BLaER1 (cell line): ENCODE results near the gene VWA3A.
"Not testable (repeated sequence)": the region's sequence is repeated elsewhere in the genome, so short reads cannot be mapped to it uniquely, and the experiment has no call there.

ENCODE experiments used
- H3K27ac ChIP-seq: shearing (Covaris generic); formaldehyde crosslinking; 2 replicates; pipeline ENCODE4 v1.8.1; 2022
- H3K27me3 ChIP-seq: shearing (Covaris generic); formaldehyde crosslinking; 2 replicates; pipeline ENCODE4 v1.8.1; 2022
- H3K36me3 ChIP-seq: shearing (Covaris generic); formaldehyde crosslinking; 2 replicates; pipeline ENCODE4 v1.8.1; 2022
- H3K4me1 ChIP-seq: shearing (Covaris generic); formaldehyde crosslinking; 2 replicates; pipeline ENCODE4 v1.8.1; 2022
- H3K4me2 ChIP-seq: shearing (Covaris generic); formaldehyde crosslinking; 2 replicates; pipeline ENCODE4 v1.8.1; 2022
- H3K4me3 ChIP-seq: shearing (Covaris generic); formaldehyde crosslinking; 2 replicates; pipeline ENCODE4 v1.8.1; 2022
- H3K9ac ChIP-seq: shearing (Covaris generic); formaldehyde crosslinking; 2 replicates; pipeline ENCODE4 v1.8.1; 2022
- H3K9me3 ChIP-seq: shearing (Covaris generic); formaldehyde crosslinking; 2 replicates; pipeline ENCODE4 v1.8.1; 2022
- H4K20me1 ChIP-seq: shearing (Covaris generic); formaldehyde crosslinking; 2 replicates; pipeline ENCODE4 v1.8.1; 2022
- Cebpa-rat ChIP-seq: shearing (Covaris generic); IDR thresholded peaks from 2 replicates; pipeline ENCODE4 v1.8.1; 2022

The VWA3A gene

GRCh38 chr16:22151246-22151998 is 59.1 kb downstream of the VWA3A start:
- H3K4me2 ChIP-seq = no peak overlapping the region
- no peaks in the 10 kb centered on the region for H3K9me3 ChIP-seq
- H3K27ac ChIP-seq = no peak overlapping the region
- H3K4me1 ChIP-seq = no peaks in the 10 kb centered on the region
- H3K36me3 ChIP-seq = no peaks in the 10 kb centered on the region
- no peaks in the 10 kb centered on the region for H4K20me1 ChIP-seq
- no peak overlapping the region for H3K4me3 ChIP-seq
- H3K27me3 ChIP-seq = no peaks in the 10 kb centered on the region
- no peak for TF ChIP-seq Cebpa-rat
- H3K9ac ChIP-seq = no peak overlapping the region

DNA sequence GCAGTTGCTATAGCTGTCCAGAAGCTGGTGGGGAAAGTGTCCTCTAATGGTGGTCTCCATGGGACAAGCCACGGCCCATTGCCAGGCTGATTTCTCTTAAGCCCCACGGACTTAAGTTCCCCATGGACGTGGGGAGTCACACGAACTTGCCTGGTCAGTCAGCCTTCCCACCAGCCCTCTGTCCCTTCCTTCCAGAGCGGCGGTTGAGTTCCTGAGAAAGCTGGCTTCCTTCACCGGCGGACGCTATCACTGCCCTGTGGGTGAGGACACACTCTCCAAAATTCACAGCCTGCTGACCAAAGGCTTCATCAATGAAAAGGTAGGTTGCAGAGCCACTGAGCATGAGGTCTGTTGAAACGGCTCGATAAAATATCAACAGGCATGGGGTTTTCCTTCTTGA is 60.0 kb downstream of the VWA3A start:
- Histone ChIP-seq H3K27ac (no peak overlapping the region), H3K36me3 (no peaks in the 10 kb centered on the region), H4K20me1 (no peaks in the 10 kb centered on the region), H3K4me1 (no peaks in the 10 kb centered on the region), H3K4me2 (no peak overlapping the region), H3K27me3 (no peaks in the 10 kb centered on the region), H3K4me3 (no peak overlapping the region), H3K9me3 (no peaks in the 10 kb centered on the region), H3K9ac (no peak overlapping the region)
- no peak for TF ChIP-seq Cebpa-rat

DNA sequence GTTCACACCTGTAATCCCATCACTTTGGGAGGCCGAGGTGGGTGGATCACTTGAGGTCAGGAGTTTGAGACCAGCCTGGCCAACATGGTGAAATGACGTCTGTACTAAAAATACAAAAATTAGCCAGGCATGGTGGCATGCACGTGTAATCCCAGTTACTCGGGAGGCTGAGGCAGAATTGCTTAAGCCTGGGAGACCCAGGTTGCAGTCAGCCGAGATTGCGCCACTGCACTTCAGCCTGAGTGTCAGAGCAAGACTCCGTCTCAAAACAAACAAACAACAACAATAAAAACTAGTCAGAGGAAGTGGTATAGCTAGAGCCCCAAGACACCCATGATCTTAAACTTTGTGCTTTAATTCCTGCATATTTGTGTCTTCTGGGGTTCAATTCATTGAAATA is 60.7 kb downstream of the VWA3A start:
- H3K4me2 ChIP-seq, H3K27ac ChIP-seq, H3K36me3 ChIP-seq, H3K4me1 ChIP-seq, H3K27me3 ChIP-seq, H3K9ac ChIP-seq, H3K4me3 ChIP-seq, H4K20me1 ChIP-seq, H3K9me3 ChIP-seq: not testable (repeated sequence)

DNA sequence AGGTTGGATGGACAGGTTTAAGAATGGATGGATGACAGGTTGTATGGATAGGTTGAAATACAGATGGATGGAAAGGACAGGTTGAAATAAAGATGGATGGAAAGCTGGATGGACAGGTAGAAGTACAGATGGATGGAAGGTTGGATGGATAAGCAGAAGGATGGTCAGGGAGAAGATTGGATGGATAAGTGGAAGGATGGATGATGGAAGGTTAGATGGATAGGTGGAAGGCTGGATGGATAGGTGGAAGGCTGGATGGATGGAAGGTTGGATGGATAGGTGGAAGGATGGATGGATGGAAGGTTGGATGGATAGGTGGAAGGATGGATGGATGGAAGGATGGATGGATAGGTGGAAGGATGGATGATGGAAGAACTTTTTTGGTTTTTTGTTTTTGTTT is 69.1 kb downstream of the VWA3A start:
- Histone ChIP-seq H3K4me2 (no peak overlapping the region), H3K27me3 (no peaks in the 10 kb centered on the region), H3K9me3 (no peaks in the 10 kb centered on the region; the same call in 1 of the 2 replicates), H3K36me3 (no peaks in the 10 kb centered on the region), H3K9ac (no peak overlapping the region), H4K20me1 (no peaks in the 10 kb centered on the region), H3K4me1 (peaks cover 8% of the 10 kb centered on the region; the same call in 1 of the 2 replicates), H3K27ac (no peak overlapping the region), H3K4me3 (no peak overlapping the region)
- no peak for TF ChIP-seq Cebpa-rat

- H4K20me1 ChIP-seq = no peaks in the 10 kb centered on the region
- TF ChIP-seq Cebpa-rat = no peak
- H3K4me3 ChIP-seq = no peak within 1 kb of the TSS
- no peak within 1 kb of the TSS for H3K9ac ChIP-seq
- no peak within 1 kb of the TSS for H3K27ac ChIP-seq
- H3K36me3 ChIP-seq = no peaks in the 10 kb centered on the region
- H3K27me3 ChIP-seq = no peaks in the 10 kb centered on the region
- peaks cover 8% of the 10 kb centered on the region; the same call in 1 of the 2 replicates for H3K4me1 ChIP-seq
- no peak within 1 kb of the TSS for H3K4me2 ChIP-seq
- H3K9me3 ChIP-seq = no peaks in the 10 kb centered on the region; the same call in 1 of the 2 replicates
Observed at GRCh38 chr16:22161999-22162655, 69.8 kb downstream of the VWA3A start, which contains the start of gene SDR42E2. Gene SDR42E2, plus strand, starts transcription at chr16:22162506. Its CDS starts 3,077 bp downstream, at chr16:22165583.

GRCh38 chr16:22162656-22163009 is 70.3 kb downstream of the VWA3A start:
- peaks cover 8% of the 10 kb centered on the region; the same call in 1 of the 2 replicates for H3K4me1 ChIP-seq
- no peaks in the 10 kb centered on the region for H3K36me3 ChIP-seq
- no peak overlapping the region for H3K27ac ChIP-seq
- no peak overlapping the region for H3K9ac ChIP-seq
- H3K4me3 ChIP-seq = no peak overlapping the region
- TF ChIP-seq Cebpa-rat = no peak
- H3K27me3 ChIP-seq = no peaks in the 10 kb centered on the region
- no peaks in the 10 kb centered on the region for H4K20me1 ChIP-seq
- H3K4me2 ChIP-seq = no peak overlapping the region
- no peaks in the 10 kb centered on the region; the same call in 1 of the 2 replicates for H3K9me3 ChIP-seq

- H3K27me3 ChIP-seq = no peaks in the 10 kb centered on the region
- H3K36me3 ChIP-seq = no peaks in the 10 kb centered on the region
- H3K4me2 ChIP-seq = no peak overlapping the region
- no peak for TF ChIP-seq Cebpa-rat
- no peak overlapping the region for H3K27ac ChIP-seq
- no peak overlapping the region for H3K4me3 ChIP-seq
- H3K9ac ChIP-seq = no peak overlapping the region
- H3K4me1 ChIP-seq = peaks cover 8% of the 10 kb centered on the region; the same call in 1 of the 2 replicates
- no peaks in the 10 kb centered on the region for H4K20me1 ChIP-seq
- H3K9me3 ChIP-seq = no peaks in the 10 kb centered on the region; the same call in 1 of the 2 replicates
Observed at GRCh38 chr16:22163806-22164205, 71.5 kb downstream of the VWA3A start.

GRCh38 chr16:22164482-22164881 is 72.1 kb downstream of the VWA3A start:
- Histone ChIP-seq H3K36me3 (no peaks in the 10 kb centered on the region), H3K9ac (no peak overlapping the region), H3K27me3 (no peaks in the 10 kb centered on the region), H3K27ac (no peak overlapping the region), H3K4me2 (no peak overlapping the region), H3K9me3 (no peaks in the 10 kb centered on the region; the same call in 1 of the 2 replicates), H3K4me1 (peaks cover 8% of the 10 kb centered on the region; the same call in 1 of the 2 replicates), H3K4me3 (no peak overlapping the region), H4K20me1 (no peaks in the 10 kb centered on the region)
- TF ChIP-seq Cebpa-rat = no peak

- Histone ChIP-seq H4K20me1 (no peaks in the 10 kb centered on the region), H3K4me1 (peaks cover 8% of the 10 kb centered on the region; the same call in 1 of the 2 replicates), H3K4me2 (peak overlapping the region; percentile 16; the same call in 1 of the 2 replicates), H3K9ac (no peak overlapping the region), H3K27me3 (no peaks in the 10 kb centered on the region), H3K9me3 (no peaks in the 10 kb centered on the region; the same call in 1 of the 2 replicates), H3K4me3 (no peak overlapping the region), H3K27ac (no peak overlapping the region), H3K36me3 (no peaks in the 10 kb centered on the region)
- no peak for TF ChIP-seq Cebpa-rat
Observed at GRCh38 chr16:22165508-22166285, 73.4 kb downstream of the VWA3A start.
